ENCODE measurements around the gene ASAP2. TPM values are rescaled to one million over a fixed set of nuclear protein-coding genes. Genes with fewer than 3 reads are reported as not detected.

The ASAP2 gene
- polyA plus RNA-seq, 1 donor, result 18.8 TPM

GRCh38 chr2:9184361-9184760 is 22.3 kb upstream of the ASAP2 start:
- DNase-seq, result no peak

- DNase-seq, result no peak
Observed at GRCh38 chr2:9187620-9188214, 18.9 kb upstream of the ASAP2 start.

DNA sequence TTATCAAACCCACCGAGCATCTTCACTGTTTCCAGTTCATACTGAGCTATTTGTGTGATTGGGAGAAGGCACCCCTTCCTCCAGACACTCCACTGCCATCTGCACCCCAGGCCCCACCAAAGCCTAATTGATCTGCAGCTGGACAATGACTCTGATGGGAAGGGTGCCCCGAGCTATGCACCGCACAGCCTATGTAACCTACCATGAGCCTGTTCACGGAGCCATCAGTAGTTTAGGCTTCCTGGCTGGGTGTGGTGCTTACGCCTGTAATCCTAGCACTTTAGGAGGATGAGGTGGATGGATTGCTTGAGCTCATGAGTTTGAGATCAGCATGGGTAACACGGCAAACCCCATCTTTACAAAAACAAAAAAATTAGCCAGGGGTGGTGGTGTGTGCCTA is 17.8 kb upstream of the ASAP2 start:
- no peak for DNase-seq

DNA sequence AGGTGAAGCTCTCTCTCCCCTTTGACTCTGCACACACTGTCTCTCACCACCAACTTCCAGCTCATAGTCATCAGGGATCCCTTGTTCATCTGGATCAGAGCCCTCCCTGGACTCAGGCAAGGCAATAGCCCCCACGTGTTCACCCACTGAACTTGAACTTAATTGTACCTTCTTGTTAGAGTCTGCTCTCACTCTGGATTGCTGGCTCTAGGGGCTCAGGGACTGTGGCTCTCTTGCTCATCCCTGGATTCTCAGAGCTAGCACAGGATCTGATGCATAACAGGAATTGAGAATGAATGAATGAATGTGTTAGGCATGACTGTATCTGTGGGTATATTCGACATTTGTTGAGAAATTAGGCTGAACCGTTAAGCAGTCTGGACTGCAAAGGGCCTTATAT is 16.7 kb upstream of the ASAP2 start:
- no peak for DNase-seq

DNA sequence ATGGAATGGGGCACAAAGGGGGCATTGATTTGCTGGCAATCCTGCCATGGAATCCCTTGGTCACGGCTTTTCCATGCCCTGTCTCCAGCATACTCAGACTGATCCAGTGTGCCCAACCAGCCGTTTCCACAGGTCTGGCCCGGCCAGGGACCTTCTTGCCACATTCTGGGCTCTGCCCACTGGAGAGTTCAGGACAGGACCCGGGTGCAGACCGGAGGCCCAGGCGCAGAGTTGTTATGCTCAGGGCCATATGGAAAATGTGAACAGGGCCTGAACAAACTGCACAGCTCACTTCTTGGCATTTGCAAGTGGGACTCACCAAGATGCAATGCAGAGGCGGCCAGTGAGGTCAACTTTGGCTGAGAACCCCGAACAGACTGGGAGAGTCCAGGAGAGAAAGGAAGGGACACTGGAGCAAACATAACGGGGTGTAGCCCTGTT is 15.6 kb upstream of the ASAP2 start:
- DNase-seq, result peak; percentile 83

- DNase-seq, result no peak
Observed at GRCh38 chr2:9192712-9193111, 13.9 kb upstream of the ASAP2 start.

- no peak for DNase-seq
Observed at GRCh38 chr2:9194352-9194751, 12.3 kb upstream of the ASAP2 start.

DNA sequence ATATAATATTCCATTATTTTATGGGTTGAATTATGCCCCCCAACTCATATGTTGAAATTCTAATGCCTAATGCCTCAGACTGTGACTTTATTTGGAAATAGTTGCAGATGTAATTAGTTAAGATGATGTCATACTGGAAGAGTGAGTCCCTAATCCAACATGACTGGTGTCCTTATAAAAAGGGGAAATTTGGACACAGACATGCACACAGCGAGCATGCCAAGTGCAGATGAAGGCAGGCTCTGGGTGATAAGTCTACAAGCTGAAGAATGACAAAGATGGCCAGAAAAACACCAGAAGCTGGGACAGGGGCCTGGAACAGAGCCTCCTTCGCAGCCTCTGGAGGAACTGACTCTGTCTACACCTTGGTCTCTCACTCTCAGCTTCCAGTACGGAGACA is 10.0 kb upstream of the ASAP2 start:
- no peak for DNase-seq

DNA sequence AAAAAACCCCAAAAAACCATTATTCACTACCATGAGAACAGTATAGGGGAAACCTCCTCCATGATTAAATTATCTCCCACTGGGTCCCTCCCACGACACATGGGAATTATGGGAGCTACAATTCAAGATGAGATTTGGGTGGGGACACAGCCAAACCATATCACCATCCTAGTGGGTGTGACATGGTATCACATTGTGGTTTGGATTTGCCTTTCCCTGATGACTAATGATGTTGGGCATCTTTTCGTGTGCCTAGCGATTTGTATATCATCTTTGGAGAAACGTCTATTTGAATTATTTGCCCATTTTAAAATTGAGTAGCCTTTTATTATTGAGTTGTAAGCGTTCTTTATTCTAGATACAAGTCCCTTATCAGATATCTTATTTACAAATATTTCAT is 8.7 kb upstream of the ASAP2 start:
- DNase-seq, result no peak

GRCh38 chr2:9199716-9200632 is 6.6 kb upstream of the ASAP2 start:
- DNase-seq, result no peak

DNA sequence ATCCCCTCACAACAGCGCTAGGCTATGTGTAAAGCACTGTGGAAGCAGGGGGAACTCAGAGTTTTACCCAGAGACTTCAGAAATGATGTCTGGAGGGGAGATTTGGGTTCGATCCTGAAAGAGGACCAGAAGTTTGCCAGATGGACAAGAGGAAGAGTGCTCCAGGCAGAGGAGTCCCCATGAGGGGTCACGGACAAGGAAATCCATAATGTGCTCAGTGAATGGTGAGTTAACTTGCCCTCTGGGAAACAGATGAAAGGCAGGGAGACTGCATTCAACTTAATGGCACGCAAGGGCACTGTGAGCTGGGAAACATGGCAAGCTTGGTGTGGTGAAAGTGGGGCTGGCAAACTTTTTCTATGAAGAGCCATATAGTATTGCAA is 6.0 kb upstream of the ASAP2 start:
- DNase-seq, result no peak

DNA sequence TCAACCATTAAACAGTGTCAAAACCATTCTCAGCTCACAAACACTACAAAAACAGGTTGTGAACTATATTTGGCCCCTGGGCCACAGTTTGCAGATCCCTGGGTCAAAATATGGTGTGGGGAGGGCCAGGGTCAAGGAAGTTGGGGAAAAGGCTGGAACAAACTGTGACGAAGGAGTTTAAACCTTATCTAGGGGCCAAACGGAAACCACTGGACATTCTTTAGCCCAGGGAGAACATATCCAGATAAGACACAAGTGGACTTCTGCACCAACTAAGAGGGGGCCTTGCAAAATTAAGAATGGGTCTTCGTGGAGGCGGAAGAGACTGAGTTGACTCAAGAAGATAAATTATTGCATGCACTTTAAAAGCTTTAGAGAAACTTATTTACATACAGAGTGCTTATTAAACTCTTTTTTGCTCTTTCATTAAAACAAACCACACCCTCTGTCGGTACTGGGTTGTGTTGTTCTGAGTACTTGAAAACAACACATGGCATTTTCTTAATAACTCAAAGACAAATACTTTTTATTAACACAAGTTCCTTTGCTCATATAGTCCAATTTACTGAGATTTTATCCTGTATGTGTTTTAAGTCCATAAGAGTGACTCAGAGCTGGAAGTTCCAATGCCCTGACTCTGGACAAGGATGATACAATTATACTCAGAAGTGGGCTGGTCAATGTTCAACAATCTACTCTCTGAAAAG is 5.3 kb upstream of the ASAP2 start:
- DNase-seq, result no peak

DNA sequence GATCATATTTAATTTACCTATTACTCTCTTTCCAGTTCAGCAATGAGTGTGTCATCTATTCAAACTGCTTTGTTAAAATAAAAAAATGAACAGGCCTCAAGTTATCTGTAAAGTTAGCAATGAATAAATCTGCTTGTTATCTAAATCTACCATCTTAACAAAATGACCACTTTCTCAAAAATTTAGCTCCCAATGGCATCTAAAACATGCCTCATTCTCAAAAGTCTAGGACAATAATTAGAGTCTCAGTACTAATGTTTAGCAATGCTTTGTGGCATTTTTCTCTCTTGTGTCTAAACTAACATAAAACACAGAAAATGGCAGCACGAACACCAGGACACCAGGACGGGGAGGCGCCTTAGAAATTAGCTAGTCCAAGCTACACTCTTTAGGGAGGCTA is 3.6 kb upstream of the ASAP2 start:
- no peak for DNase-seq

GRCh38 chr2:9203876-9204275 is 2.7 kb upstream of the ASAP2 start:
- DNase-seq, result no peak

GRCh38 chr2:9204939-9205338 is 1.7 kb upstream of the ASAP2 start:
- DNase-seq, result no peak

GRCh38 chr2:9205486-9205885 is 1.1 kb upstream of the ASAP2 start:
- no peak for DNase-seq

- peak; percentile 48 for DNase-seq
Observed at GRCh38 chr2:9206991-9207640, 504 bp downstream of the ASAP2 start.

DNA sequence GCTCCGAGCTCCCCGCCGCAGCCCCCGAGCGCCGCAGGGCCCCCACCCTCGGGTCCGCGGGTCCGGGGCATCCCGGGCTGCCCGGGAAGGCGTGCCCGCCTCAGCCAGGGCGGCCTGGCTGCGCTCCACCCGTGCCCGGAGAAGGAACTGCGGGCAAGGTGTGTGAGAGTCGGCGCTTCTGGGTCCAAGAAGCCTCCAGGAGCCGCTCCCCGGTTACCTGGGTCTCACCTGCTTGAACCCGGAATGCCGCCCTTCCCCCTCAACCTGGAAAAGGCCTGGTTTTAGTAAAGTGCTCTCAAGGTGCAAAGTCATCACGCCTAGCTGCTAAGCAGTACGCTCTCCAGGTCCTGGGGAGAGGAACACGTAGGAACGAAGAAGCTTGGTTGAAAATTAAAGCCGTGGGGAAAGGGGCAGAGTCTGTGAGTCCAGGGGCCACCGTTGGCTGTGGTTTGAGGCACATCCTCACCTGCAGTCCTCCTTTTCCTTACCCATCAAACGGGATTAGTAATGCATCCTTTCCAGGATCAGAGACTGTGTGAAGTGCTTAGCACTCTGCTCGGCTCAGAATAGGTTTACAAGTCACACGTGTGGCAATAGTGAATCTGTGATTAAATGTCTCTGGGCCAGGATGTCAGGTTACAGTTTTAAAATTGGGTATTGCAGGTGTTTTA is 1.2 kb downstream of the ASAP2 start:
- no peak for DNase-seq

DNA sequence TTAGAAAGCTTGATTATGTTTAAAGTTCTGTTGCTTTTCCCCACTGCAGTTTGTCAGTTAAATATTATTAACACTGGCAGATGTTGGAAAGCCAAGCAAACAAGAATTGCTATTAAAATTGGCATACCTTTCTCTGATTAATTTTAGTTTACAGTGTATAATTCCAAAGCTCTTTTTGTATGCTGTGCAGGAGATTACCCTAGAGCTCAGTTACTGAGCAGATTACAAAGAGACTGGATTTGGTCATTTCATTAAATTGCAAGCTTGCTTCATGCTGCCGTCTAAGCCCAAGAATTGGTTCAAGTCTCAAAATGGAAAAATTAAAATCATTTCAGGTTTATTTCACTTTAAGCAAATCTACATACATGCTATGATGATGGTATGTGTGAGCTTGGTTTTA is 2.3 kb downstream of the ASAP2 start:
- no peak for DNase-seq

- no peak for DNase-seq
Observed at GRCh38 chr2:9210030-9210429, 3.4 kb downstream of the ASAP2 start.

DNA sequence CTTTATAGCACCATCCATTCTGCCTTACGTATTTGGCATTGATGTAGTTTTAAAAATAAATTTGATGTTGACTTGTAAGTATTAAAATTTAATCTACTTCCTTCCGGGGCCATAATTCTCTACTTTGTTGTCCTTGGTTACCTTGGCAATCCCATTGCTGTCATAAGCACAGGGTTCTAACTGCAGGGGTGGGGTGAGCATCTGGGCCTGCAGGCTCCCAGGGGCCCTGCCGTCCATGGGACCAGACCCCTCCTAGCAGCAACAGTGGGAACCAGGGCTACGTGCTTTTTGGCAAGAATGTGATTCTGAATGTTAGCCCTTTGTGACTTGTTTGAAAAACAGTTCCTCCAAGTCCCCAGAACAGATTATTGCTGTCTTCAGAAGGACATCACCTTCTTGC is 4.9 kb downstream of the ASAP2 start:
- peak; percentile 38 for DNase-seq

- no peak for DNase-seq
Observed at GRCh38 chr2:9212010-9212635, 5.5 kb downstream of the ASAP2 start.

All from hindlimb muscle (tissue), 1 donor.